HEK293T (cell line): ENCODE results near the gene FUT4.

Source experiments
- CTBP1 ChIP-seq: fragments of 450-650 bp; IDR thresholded peaks from 2 replicates; pipeline ENCODE4 v1.6.1; 2016; ENCODE audit warnings: borderline replicate concordance
- ELF4 ChIP-seq: fragments of 450-650 bp; IDR thresholded peaks from 2 replicates; pipeline ENCODE4 v1.6.1; 2017; ENCODE audit warnings: antibody characterized with exemption
- SUZ12 ChIP-seq: fragments of 450-650 bp; IDR thresholded peaks from 2 replicates; pipeline ENCODE4 v1.6.1; 2016; ENCODE audit warnings: mild to moderate bottlenecking
- TARDBP ChIP-seq: fragments of 450-650 bp; IDR thresholded peaks from 2 replicates; pipeline ENCODE4 v1.6.1; 2016

DNA sequence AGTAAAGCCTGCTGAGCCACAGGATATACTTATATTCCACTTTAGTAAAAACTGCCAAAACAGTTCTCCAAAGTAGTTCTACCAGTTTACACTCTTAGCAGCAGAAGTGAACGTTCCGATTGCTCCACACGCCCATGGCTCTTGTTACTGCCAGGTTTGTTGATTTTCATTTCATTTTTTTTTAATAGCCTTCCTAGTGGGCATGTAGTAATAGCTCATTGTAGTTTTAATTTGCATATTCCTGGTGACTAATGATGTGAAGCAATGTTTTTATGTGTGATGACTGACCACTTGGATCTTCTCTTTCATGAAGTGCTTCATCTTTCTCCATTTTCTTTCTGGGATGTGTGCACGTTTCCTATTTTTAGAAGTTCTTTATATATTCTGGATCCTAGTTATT lies 36.2 kb upstream of the FUT4 start:
- TF ChIP-seq SUZ12 (no peak), ELF4 (no peak), TARDBP (no peak), CTBP1 (no peak)
